ENCODE data around the gene STMN3.

The STMN3 gene

GRCh38 chr20:63598479-63599395 is 54.5 kb downstream of the STMN3 start:
- Histone ChIP-seq H3F3A (ENCODE audit: insufficient read depth) (no peaks in the 10 kb centered on the region), H3K9me2 (replicated peaks; ENCODE audit: insufficient read depth, low read length) (no peaks in the 10 kb centered on the region), H3K9ac (ENCODE audit: low read length) (no peak overlapping the region), H4K20me1 (ENCODE audit: low read depth, low read length) (no peaks in the 10 kb centered on the region), H3K79me2 (ENCODE audit: insufficient read depth, low read length) (no peaks in the 10 kb centered on the region), H3K27ac (ENCODE audit: low read depth, low read length) (no peak overlapping the region), H3K9me3 (ENCODE audit: insufficient read depth, low read length) (no peaks in the 10 kb centered on the region), H3K36me3 (ENCODE audit: low read length) (no peaks in the 10 kb centered on the region), H3K4me2 (ENCODE audit: low read depth, low read length, poor library complexity, severe bottlenecking) (no peak overlapping the region), H3K27me3 (ENCODE audit: low read length) (no peaks in the 10 kb centered on the region), H2AFZ (ENCODE audit: low read depth, low read length, severe bottlenecking) (no peak overlapping the region), H3K4me3 (ENCODE audit: insufficient read depth, low read length, poor library complexity, severe bottlenecking) (no peak overlapping the region)
- TF ChIP-seq CTCF (IDR thresholded peaks at IDR 0.05; ENCODE audit: insufficient read depth, low read length, poor library complexity, severe bottlenecking) (no peak), EZH2phosphoT487 (conservative IDR thresholded peaks at IDR 0.05; ENCODE audit: low read length) (no peak)

- Histone ChIP-seq H3K36me3 (ENCODE audit: low read length) (no peaks in the 10 kb centered on the region), H3K9me2 (replicated peaks; ENCODE audit: insufficient read depth, low read length) (no peaks in the 10 kb centered on the region), H3K9ac (ENCODE audit: low read length) (no peak overlapping the region)
These were observed 55.4 kb downstream of the STMN3 start for GRCh38 chr20:63597651-63598478.

GRCh38 chr20:63596423-63596822 is 56.8 kb downstream of the STMN3 start:
- no peak overlapping the region for H3K4me2 ChIP-seq (ENCODE audit: low read depth, low read length, poor library complexity, severe bottlenecking)
- TF ChIP-seq CTCF (IDR thresholded peaks at IDR 0.05; ENCODE audit: insufficient read depth, low read length, poor library complexity, severe bottlenecking) (no peak), EZH2phosphoT487 (conservative IDR thresholded peaks at IDR 0.05; ENCODE audit: low read length) (no peak)
- no peak overlapping the region for H3K27ac ChIP-seq (ENCODE audit: low read depth, low read length)
- H3K27me3 ChIP-seq (ENCODE audit: low read length), result no peaks in the 10 kb centered on the region
- no peak overlapping the region for H3K9ac ChIP-seq (ENCODE audit: low read length)
- H3K9me2 ChIP-seq (replicated peaks; ENCODE audit: insufficient read depth, low read length), result no peaks in the 10 kb centered on the region
- H3K9me3 ChIP-seq (ENCODE audit: insufficient read depth, low read length), result no peaks in the 10 kb centered on the region
- H3K79me2 ChIP-seq (ENCODE audit: insufficient read depth, low read length), result no peaks in the 10 kb centered on the region
- no peaks in the 10 kb centered on the region for H3F3A ChIP-seq (ENCODE audit: insufficient read depth)
- H3K4me3 ChIP-seq (ENCODE audit: insufficient read depth, low read length, poor library complexity, severe bottlenecking), result no peak overlapping the region
- no peaks in the 10 kb centered on the region for H3K36me3 ChIP-seq (ENCODE audit: low read length)
- H2AFZ ChIP-seq (ENCODE audit: low read depth, low read length, severe bottlenecking), result no peak overlapping the region
- H4K20me1 ChIP-seq (ENCODE audit: low read depth, low read length), result no peaks in the 10 kb centered on the region

More at GRCh38 chr20:63597651-63598478, 55.4 kb downstream of the STMN3 start:
- H3K27me3 ChIP-seq (ENCODE audit: low read length), result no peaks in the 10 kb centered on the region
- TF ChIP-seq EZH2phosphoT487 (conservative IDR thresholded peaks at IDR 0.05; ENCODE audit: low read length), result no peak
- TF ChIP-seq CTCF (IDR thresholded peaks at IDR 0.05; ENCODE audit: insufficient read depth, low read length, poor library complexity, severe bottlenecking), result no peak
- H3K4me2 ChIP-seq (ENCODE audit: low read depth, low read length, poor library complexity, severe bottlenecking), result no peak overlapping the region
- no peak overlapping the region for H3K27ac ChIP-seq (ENCODE audit: low read depth, low read length)
- H3K79me2 ChIP-seq (ENCODE audit: insufficient read depth, low read length), result no peaks in the 10 kb centered on the region
- H3K9me3 ChIP-seq (ENCODE audit: insufficient read depth, low read length), result no peaks in the 10 kb centered on the region
- H3F3A ChIP-seq (ENCODE audit: insufficient read depth), result no peaks in the 10 kb centered on the region
- no peak overlapping the region for H2AFZ ChIP-seq (ENCODE audit: low read depth, low read length, severe bottlenecking)
- H3K4me3 ChIP-seq (ENCODE audit: insufficient read depth, low read length, poor library complexity, severe bottlenecking), result no peak overlapping the region
- no peaks in the 10 kb centered on the region for H4K20me1 ChIP-seq (ENCODE audit: low read depth, low read length)
